HG03280 (cell line): ENCODE results near the gene TXNL4A.
"Not testable (repeated sequence)": the region's sequence is repeated elsewhere in the genome, so short reads cannot be mapped to it uniquely, and the experiment has no call there.

Experiments
- ATAC-seq: cut with Tn5 transposase; IDR thresholded peaks from one replicate; pipeline ENCODE4 v1.9.1; 2021; ENCODE audit warnings: mild to moderate bottlenecking, moderate library complexity; ENCODE audit not compliant: unreplicated experiment

TXNL4A gene, protein sequence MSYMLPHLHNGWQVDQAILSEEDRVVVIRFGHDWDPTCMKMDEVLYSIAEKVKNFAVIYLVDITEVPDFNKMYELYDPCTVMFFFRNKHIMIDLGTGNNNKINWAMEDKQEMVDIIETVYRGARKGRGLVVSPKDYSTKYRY

DNA sequence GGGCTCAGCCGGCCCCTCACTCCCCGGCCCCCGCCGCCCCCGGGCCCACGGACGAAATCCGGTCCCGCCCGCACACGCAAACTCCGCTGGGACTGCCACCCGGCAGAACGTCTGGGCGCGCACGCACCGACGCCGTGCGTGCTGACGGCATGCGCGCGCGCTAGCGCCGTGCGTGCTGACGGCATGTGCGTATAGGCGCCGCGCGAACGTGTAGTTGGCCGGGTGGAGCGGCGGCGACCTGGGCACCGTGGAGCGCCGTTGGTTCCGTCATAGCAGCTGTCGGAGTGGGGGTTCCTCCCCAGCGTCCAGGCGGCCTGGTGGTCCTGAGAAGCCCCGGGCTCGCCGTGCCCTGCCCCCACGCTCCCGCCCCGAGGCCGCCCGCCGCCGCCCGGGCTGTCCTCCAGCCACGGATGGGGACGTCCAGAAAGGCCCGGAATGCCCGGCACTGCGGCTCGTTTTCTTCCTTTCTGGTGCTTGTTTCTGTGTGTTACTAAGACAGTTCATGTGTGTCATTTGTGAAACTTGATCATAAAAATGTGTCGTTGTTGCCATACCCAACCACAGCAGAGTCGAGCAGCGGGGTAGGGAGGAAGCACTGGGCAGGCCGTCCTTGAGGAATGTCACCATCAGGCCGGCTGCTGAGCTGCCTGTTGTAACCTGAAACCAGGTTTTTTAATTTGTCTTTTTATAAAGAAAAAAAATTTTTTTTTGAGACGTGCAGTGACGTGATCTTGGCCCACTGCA, at the start of gene TXNL4A:
TXNL4A (minus strand) TSS at position 113 of the 744 bp plus-strand sequence. CDS start 171 bp downstream, outside the sequence.
- peak; percentile 98 for ATAC-seq

DNA sequence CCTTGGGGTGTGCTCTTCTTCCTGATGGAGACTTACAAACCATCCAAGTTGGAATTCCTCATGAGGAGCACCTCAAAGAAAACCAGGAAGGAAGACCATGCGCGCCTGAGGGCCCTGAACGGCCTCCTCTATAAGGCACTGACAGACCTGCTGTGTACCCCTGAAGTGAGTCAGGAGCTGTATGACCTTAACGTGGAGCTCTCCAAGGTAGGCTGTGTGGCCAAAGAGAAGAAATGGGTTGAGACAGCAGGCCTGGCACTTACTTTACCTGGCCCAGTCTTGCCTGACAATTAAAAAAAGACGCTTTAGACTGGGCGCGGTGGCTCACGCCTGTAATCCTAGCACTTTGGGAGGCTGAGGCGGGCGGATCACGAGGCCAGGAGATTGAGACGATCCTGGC, 48.9 kb upstream of the TXNL4A start:
- no peak for ATAC-seq

DNA sequence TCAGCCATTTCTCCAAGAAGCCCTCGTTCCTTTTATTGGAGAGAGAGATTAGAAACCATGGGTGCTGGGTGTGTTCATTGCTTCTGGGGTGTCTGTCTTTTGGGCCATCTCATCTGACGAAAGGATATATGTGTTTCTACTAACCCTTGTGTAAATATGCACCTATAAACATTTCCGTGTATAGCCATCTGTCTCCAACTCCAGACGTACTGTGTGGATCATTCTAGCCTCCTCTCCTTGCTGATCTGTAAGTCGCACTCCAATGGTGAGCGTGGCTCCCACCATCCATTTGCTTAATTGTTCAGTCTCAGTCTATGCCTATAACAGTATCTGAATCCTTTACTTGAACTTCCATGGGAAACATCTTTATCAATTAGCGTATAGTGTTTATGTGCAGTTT, 47.6 kb upstream of the TXNL4A start:
- ATAC-seq, result no peak

DNA sequence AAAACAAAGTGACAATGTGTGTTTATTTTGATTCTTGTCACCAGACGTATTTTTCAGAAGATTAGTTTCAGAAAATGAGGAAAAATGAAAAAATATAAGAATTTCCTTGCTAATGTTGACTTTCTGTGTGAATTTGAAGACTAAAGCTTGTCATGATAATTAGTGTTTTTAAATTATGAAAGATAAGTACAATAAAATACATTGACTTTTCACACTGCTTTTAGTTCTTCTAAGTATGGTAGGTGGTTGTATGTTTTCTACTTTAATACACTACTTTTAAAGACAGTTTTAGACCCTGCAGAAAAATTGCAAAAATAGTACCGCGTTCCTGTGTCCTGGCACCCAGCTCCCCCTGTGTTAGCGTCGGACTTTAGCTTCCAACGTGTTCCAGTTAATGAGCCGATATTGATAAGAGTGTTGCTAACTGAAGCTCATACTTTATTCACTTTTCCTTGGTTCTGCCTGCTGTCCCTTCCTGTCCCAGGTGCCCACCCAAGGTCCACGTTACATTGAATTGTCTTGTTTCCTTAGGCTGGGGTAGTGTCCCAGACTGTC, 46.6 kb upstream of the TXNL4A start:
- ATAC-seq, result no peak

DNA sequence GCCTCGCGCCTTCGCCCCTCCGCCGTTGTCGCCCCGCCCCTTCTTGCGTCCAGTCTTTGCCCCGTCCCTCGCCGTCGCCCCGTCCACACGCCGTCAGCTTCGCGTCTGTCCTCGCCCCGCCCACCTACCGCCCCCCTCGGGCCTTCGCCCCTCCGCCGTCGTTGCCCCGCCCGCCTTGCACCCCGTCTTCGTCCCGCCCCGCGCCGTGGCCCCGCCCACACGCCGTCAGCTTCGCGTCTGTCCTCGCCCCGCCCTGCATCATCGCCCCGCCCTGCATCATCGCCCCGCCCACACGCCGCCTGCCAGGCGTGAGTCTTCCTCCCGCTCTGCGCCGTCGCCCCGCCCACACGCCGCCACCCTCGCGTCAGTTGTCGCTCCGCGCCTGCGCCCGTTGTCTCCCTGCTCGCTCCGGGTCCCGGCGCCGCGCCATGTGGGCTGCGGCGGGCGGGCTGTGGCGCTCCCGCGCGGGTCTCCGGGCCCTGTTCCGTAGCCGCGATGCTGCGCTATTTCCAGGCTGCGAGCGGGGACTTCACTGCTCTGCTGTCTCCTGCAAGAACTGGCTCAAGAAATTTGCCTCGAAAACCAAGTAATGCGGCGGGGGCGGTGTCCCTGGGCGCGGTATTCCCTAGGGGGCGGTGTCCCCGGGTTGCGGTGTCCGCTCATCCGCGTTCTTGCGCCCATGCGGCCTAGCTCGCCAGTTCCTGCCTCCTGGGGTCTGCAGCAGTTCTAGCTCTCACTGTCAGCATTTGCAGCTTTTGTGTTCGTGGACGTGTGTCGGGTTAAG, 45.9 kb upstream of the TXNL4A start, which contains the start of gene RBFA:
RBFA (plus strand) TSS at position 367 of the 784 bp plus-strand sequence; CDS start at position 429, 62 bp downstream.
- peak; percentile 75 for ATAC-seq

DNA sequence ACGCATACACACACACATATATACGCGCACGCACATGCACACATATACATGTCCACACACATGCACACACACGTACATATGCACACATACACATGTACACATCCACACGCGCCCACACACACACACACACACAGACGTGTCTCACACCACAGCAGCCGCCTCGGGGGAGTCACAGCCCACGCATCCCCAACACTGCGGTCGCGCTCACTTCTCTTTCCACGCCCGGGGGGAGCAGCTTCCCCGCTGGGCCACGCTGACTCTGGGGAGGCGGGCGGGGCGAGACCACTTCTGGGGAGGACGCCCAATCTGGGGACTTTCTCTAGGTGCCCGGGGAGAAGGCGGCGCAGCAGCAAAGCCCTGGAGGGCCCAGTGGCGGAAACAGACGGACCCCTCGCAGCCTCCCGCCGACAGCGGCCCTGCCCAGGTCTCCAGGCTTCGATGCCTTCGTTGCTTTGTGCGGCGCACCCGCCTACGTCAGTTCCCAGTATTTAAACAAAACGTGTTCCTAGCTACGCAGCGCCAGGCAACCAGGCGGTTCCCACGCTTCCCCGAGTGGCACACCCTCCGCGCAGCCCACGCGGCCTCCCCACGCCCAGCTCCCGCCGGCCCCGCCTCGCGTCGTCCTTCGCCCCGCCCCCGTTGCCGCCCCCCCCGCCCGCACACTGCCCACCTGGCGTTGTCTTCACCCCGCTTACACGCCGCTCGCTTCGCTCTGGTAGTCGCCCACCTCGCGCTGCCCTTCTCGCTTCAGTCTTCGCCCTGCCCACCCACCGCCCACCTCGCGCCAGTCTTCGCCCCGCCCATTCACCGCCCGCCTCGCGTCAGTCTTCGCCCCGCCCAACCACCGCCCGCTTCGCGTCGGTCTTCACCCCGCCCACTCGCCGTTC, 45.1 kb upstream of the TXNL4A start:
- ATAC-seq, result peak; percentile 50

DNA sequence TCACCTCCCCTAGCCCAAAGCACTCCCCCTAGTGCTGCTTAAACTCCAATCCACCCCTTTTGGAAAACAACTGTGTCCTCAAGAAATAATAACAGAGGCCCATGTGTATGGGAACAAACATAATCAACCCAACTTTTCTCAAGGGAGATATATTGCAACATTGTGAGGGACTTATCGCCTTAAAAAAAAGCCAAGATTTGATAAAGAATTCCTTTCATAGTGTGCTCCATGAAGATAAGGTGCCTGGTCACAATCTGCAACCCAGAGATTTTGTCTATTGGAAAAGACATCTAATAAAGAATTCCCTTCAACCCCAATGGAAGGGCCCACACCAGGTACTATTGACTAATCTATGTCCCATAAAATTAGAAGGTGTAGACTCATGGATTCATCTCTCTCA, 41.3 kb upstream of the TXNL4A start:
- no peak for ATAC-seq

DNA sequence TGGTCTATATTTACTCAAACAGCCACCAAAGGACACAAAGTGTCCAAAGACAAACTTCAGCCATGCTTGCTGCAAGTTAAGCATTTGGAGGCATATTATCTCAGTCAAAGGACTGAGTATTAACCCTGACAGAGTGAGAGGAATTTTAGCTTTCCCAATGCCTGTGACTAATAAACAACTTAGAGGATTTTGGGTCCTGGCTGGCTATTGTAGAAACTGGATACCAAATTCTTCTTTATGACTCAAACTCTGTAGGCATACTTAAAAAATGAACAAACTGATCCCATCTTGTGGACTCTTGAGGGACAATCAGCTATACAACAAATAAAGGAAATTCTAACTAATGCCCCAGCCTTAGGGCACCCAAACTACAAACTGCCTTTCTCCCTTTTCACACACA, 39.4 kb upstream of the TXNL4A start:
- not testable (repeated sequence) for ATAC-seq

DNA sequence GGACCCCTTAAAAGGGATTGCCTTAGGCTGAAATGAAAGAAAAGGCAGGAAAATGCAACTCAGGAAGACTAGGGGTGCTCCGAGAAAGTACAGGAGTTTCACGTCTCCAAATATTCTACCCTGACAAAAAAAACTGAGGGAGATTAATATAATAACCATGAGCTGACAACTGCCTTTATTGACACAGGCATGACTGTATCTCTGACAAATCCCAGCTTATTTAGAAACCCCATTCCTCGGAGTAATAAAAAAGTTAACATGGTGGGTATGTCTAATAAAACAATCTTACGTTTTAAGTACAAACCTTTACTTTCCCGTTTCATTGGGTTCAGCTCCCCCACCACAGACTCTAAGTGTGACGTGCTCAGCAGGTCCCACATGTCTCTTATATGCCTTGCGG, 38.0 kb upstream of the TXNL4A start:
- no peak for ATAC-seq

DNA sequence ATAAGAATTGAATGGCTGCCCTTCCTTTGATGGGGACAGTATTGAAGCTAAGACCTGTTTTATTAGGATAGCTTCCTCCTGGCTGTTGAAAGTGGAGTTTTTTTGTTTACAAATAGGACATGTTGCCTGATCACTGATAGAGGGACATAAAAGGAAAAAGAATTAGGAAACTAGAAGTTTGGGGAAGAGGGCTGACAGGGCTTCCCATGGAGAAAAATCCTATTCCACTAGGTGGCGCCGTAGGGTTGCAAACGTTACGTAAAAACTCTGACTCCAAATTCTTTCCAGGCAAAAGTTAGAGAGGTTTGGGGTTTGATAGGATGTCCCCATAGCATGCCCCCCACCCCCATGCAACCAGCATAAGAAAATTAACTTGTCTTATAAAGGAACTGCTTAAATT, 34.8 kb upstream of the TXNL4A start:
- ATAC-seq, result no peak

DNA sequence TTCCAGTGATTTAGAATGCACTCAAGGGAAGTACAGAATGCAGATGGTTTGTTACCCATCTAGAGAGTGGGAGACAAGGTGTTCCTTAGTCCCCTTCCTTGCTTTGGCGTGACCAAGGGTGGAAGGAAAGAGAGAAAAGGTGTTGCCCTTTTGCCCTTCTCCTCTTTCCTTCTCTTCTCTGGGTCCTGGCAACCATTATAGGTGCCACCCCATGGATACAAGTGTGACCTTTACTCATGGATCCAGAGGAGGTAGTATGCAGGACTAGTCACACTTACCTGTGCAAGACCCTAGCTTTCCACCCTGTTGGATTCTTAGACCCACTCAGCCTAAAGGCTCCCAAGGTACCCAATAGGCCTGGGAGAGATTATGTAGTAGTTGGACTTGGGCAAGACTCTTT, 34.2 kb upstream of the TXNL4A start:
- no peak for ATAC-seq

DNA sequence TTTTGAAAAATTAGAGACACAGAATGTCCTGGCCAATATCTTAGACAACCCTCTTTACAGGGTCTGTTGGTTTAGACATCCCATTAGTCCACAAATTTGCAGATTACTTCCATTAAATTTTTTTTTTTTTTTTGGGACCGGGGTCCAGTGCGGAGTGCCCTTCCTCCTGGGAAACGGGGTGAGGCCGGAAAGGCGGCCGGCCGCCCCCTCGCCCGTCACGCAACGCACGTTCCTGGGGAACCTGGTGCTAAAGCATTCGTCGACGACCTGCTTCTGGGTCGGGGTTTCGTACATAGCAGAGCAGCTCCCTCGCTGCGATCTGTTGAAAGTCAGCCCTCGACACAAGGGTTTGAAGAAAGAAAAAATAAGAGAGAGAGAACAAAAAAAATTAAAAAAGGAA, 24.4 kb upstream of the TXNL4A start:
- ATAC-seq, result no peak

DNA sequence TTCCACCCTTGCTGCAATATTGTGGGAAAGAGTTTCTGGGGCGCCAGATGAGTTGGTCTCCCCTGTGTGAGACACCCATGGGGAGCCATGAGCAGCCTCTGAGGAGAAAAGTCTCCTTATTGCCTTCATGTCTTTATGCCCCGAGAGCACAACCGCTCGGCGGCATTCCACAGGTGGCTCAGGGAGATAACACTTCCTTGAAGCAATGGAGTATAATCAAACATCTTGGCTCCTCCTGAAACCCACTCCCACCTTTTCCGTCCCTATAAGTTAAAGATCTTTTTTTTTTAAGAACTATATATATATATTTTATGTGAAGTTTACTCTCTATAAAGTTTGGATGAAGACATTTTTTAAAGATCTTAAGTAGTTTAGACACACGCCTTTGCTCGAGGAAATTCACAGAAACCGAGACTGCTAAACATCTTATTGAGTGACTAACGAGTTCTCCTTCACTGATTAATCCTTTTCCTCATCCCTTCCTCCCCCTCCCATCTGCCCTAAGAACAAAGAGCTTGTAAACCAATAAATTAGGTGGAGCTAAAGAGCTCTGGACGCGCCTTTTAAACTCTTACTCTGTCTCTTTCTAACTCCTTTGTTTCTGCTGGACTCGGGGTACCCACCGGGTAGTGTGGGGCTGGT, 23.3 kb upstream of the TXNL4A start:
- ATAC-seq, result not testable (repeated sequence)

DNA sequence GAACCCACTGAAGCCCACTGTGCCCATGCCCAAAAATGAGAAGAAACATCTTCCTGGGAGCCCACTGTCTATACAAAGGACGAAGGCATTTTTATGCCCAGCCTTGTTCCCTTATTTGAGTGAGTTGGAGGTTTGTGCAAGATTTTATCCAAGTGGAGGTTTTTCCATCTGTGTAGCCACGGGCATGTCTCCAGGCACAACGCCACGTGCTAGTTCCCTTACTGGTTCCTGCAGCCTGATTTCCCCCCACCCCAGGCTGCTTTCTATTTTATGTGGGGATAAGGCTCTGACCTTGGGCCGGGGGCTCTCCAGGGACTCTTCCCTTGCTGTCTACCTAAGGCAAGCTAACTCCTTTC, 22.2 kb upstream of the TXNL4A start:
- no peak for ATAC-seq

DNA sequence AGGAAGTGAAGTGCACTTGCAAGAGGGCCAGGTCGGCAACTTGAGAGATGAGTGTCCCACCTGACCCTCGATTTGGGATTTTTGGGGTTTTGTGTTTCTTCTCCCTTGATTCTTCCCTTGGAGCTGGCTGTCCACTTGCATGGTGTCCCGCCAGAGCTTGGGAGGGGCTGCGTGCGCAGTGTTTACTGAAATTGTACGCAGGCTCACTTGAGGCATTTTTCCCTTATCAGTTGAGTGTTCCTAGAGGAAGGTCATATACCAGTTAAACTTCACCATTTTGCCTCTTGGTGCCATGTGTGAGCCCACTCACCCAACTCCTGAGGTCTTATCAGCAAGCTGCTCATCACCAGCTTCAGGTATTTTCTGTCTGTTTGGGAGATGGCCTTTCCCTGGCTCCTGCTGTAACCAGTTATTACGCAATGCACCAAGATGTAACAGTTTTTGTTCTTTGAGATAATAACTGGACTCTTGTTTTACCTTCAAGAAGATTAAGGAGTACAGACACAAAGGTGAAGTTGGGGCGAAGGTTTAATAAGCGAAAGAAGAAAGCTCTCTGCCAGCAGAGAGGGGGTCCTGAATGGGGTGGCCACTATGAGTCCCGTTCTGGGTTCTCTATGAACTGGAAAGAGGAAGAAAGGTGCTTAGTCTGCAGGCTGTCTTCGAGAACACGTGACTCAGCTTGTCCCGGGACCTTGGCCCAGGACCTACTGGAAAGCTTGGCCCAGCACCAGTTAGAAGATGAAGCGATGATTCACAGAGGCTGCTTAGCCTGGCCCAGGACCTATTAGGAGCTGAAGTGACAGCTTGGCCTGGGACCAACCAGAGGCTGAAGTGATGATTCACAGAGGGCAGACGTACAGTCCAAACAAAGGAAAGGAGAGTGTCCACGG, 21.5 kb upstream of the TXNL4A start:
- no peak for ATAC-seq

DNA sequence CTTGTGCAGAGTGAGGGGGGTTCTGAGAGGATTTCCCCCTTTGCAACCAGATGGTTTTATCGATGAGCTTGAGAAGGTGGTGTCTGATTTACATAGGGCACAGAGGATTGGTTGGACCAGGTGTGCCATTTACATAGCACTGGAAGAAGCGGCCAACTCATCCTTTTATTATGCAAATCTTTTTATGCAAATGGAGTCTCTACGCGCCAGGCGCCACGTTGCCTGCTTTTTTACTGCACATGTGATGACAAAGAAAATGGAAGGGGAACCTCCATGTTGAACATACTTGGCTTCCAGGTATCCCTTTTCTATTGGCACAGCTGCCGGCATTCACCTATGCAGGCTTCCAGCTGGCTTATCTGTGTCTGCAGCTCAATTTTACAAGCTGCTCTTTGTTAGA, 18.4 kb upstream of the TXNL4A start:
- no peak for ATAC-seq

DNA sequence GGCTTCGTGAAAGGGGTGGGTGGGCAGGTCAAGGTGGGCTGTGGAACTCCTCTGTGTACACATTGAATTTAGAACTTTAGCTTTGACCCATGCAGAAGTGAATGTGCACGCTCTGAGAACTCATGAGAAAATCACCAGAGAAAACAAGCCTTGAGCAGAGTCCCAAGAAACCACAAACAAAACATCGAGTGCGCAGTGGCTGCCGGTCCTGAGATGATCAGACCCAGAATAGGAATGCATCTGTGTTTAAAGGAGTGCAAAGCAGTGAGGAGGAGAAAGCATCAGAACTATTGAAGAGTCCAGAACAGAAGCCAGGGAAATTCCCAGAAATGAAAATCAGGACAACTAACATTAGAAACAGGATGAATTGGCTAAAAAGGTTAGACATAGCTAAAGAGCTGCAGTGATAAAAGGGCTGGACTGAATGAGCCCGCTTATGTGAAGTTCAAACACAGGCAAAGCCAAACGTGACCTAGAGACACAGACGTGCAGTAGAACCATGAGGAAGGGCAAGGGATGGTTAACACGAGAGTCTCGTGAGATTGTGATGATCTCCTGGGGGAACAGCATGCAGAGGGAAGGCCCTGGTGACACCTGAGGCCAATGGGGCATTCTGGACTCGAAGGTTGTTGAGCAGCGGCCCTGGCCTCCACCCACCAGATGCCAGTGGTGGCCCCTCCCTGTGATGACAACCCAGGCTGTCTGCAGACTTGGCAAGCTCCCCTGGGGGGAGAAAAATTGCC, 16.4 kb upstream of the TXNL4A start:
- no peak for ATAC-seq

DNA sequence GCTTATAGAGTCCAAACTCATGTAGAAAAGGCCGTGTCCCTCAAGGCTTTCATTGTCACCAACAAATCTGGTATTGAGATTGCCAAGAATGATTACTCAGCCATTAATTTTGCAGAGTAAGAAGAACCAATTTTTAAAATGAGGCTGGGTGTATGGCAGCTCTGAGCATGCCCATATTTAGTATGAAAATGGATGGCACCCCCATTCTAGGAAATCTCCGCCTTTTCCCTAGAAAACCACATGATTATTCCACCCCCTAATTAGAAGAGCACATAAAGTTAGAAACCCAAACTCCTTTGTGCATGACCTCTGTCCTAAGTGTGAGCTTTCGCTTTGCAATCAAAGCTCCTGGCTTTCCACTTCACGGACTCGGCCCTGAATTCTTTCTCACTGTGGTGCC, 14.1 kb upstream of the TXNL4A start:
- ATAC-seq, result no peak

DNA sequence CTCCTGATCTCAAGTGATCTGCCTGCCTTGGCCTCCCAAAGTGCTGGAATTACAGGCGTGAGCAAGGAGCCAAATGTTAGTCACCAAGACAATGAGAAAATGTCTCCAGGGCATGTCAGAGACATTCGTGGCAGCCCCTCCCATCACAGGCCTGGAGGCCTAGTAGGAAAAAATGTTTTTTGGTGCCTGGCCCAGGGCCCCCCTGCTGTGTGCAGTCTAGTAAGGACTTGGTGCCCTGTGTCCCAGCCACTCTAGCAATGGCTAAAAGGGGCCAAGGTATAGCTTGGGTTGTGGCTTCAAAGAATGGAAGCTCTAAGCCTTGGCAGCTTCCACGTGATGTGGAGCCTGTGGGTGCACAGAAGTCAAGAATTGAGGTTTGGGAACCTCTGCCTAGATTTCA, 12.5 kb upstream of the TXNL4A start:
- ATAC-seq, result no peak
